GM12878 (cell line): ENCODE data around the gene RCOR1. TPM values are rescaled to one million over a fixed set of nuclear protein-coding genes. Genes with fewer than 3 reads are reported as not detected.

ENCODE experiments used
- ATAC-seq: fragments of 200-7000 bp; cut with Tn5 transposase; 3 replicates; pipeline ENCODE4 v1.9.1; 2020; ENCODE audit warnings: mild to moderate bottlenecking, moderate library complexity
- BruUV-seq: library from RNA; stranded (reverse); fragments of 400-500 nt; replicated peaks from 2 replicates; lab custom pipeline; 2021; lab: Mats Ljungman, UMichigan
- CTCF ChIA-PET: fragments of 300-600 bp; sonication (Branson Sonifier 250); formaldehyde crosslinking; extraction: SDS; loops from one replicate; lab custom pipeline; 2021; ENCODE audit warnings: inconsistent platforms; lab: Yijun Ruan, JAX
- POLR2A ChIA-PET: fragments of 350-600 bp; formaldehyde crosslinking; extraction: SDS; loops from one replicate; lab custom pipeline; 2021; ENCODE audit warnings: inconsistent platforms; lab: Charles Lee
- RAD21 ChIA-PET: fragments of 300-600 bp; sonication (Branson Sonifier 250); formaldehyde crosslinking; loops from one replicate; lab custom pipeline; 2023; ENCODE audit warnings: antibody characterized with exemption; ENCODE audit not compliant: unreplicated experiment; lab: Charles Lee
- SMC1A ChIA-PET: fragments of 300-600 bp; sonication (Branson Sonifier 250); formaldehyde crosslinking; loops from one replicate; lab custom pipeline; 2023; ENCODE audit not compliant: unreplicated experiment, uncharacterized antibody; lab: Charles Lee
- DNase-seq: peaks from one replicate; pipeline ENCODE4 v3.0.0-alpha.2; 2011; ENCODE audit warnings: low read depth, low spot score
- FAIRE-seq: peaks from 3 replicates; lab custom pipeline; 2011; peaks lifted over from hg19 to GRCh38; lab: Jason Lieb, UNC
- H2AFZ ChIP-seq: 2 replicates; pipeline ENCODE4 v1.6.0; 2011; ENCODE audit warnings: low read depth, low read length, control low read depth; ENCODE audit not compliant: control insufficient read depth
- H3K27ac ChIP-seq: 2 replicates; pipeline ENCODE4 v1.5.1; 2011; ENCODE audit warnings: control low read depth; ENCODE audit not compliant: control insufficient read depth, insufficient read depth
- H3K27me3 ChIP-seq, 2 experiments: replicated peaks in 1 of 2; 2 replicates each; pipeline versions ENCODE4 v1.6.0 to v1.6.1; 2011; ENCODE audit warnings: low read length in 1 of 2; ENCODE audit not compliant: control insufficient read depth in 2 of 2, insufficient read depth in 2 of 2
- H3K36me3 ChIP-seq, 2 experiments: 2 replicates each; pipeline ENCODE4 v1.5.1; 2011; ENCODE audit warnings: low read length in 1 of 2; ENCODE audit not compliant: control insufficient read depth in 2 of 2, insufficient read depth in 2 of 2
- H3K4me1 ChIP-seq: 2 replicates; pipeline ENCODE4 v1.6.1; 2011; ENCODE audit warnings: mild to moderate bottlenecking, low read length, moderate library complexity, mixed read lengths; ENCODE audit not compliant: control insufficient read depth, insufficient read depth
- H3K4me2 ChIP-seq: 2 replicates; pipeline ENCODE4 v1.6.0; 2011; ENCODE audit warnings: control low read depth; ENCODE audit not compliant: control insufficient read depth, insufficient read depth
- H3K4me3 ChIP-seq: fragments of 200-600 bp; sonication (generic); 2 replicates; pipeline ENCODE4 v1.5.1; 2016
- H3K79me2 ChIP-seq: 2 replicates; pipeline ENCODE4 v1.6.0; 2011; ENCODE audit warnings: low read length; ENCODE audit not compliant: control insufficient read depth, insufficient read depth
- H3K9ac ChIP-seq: 2 replicates; pipeline ENCODE4 v1.8.0; 2011; ENCODE audit warnings: low read length, control low read depth, mixed read lengths; ENCODE audit not compliant: control insufficient read depth, insufficient read depth
- H3K9me3 ChIP-seq: replicated peaks from 3 replicates; pipeline ENCODE4 v1.5.1; 2011; ENCODE audit warnings: mild to moderate bottlenecking, low read length; ENCODE audit not compliant: control insufficient read depth, insufficient read depth
- H4K20me1 ChIP-seq: 2 replicates; pipeline ENCODE4 v1.6.0; 2011; ENCODE audit not compliant: control insufficient read depth, insufficient read depth
- DPF2 ChIP-seq: fragments of 450-650 bp; IDR thresholded peaks from 2 replicates; pipeline ENCODE4 v1.6.1; 2017; ENCODE audit warnings: mild to moderate bottlenecking
- EZH2 ChIP-seq: IDR thresholded peaks from 2 replicates; pipeline ENCODE4 v1.6.1; 2012; ENCODE audit warnings: low read depth, mild to moderate bottlenecking, control low read depth, inconsistent platforms, low read length, borderline replicate concordance; ENCODE audit not compliant: control insufficient read depth
- FOXM1 ChIP-seq: IDR thresholded peaks from 2 replicates; pipeline ENCODE4 v1.6.1; 2012; ENCODE audit warnings: low read depth, mild to moderate bottlenecking, inconsistent platforms, low read length, moderate library complexity
- MXI1 ChIP-seq: fragments of 150-350 bp; IDR thresholded peaks from 2 replicates; pipeline ENCODE4 v1.6.1; 2011; ENCODE audit warnings: low read depth, mild to moderate bottlenecking, inconsistent platforms, low read length, improper control_type of control experiment
- NR2C2 ChIP-seq: IDR thresholded peaks from 2 replicates; pipeline ENCODE4 v1.6.1; 2011; ENCODE audit warnings: borderline replicate concordance, low read depth; ENCODE audit not compliant: control insufficient read depth, insufficient read length
- RAD21 ChIP-seq: IDR thresholded peaks from 2 replicates; pipeline ENCODE4 v1.6.1; 2011; ENCODE audit warnings: mild to moderate bottlenecking, low read depth, low read length, moderate library complexity; ENCODE audit not compliant: insufficient read depth
- YBX1 ChIP-seq: fragments of 450-650 bp; IDR thresholded peaks from 2 replicates; pipeline ENCODE4 v1.6.1; 2016; ENCODE audit warnings: antibody characterized with exemption
- YY1 ChIP-seq: IDR thresholded peaks from 2 replicates; pipeline ENCODE4 v1.6.1; 2011; ENCODE audit warnings: low read depth, mild to moderate bottlenecking, low read length
- WGBS: methylation state at CpG from one replicate; pipeline ENCODE4 v1.1.6; 2016; ENCODE audit warnings: low lambda C conversion rate; ENCODE audit not compliant: insufficient replicate concordance, insufficient coverage; ENCODE audit errors: missing lambda C conversion rate; 5-methylcytosine and 5-hydroxymethylcytosine counted together
- in situ Hi-C: fragments of 300-500 bp; cut with MboI; formaldehyde crosslinking; loops from 9 replicates; pipeline ENCODE4 v1.14.3; 2018; ENCODE audit warnings: mixed read lengths
- intact Hi-C: fragments of 100-400 bp; cut with micrococcal nuclease; formaldehyde crosslinking; loops from one replicate; pipeline ENCODE4 v1.14.2; 2022; ENCODE audit not compliant: unreplicated experiment
- polyA plus RNA-seq, 11 experiments: library from polyadenylated mRNA; depleted of rRNA in 4 of 11; unstranded in 6 of 11; stranded (reverse) in 5 of 11; fragments of >200 nt; fragmentation: Nextera tagmentation in 4 of 11; fragmentation: Illumina TruSeq in 1 of 11; extraction: Ambion mirVana in 4 of 11; extraction: Trizol in 1 of 11; gene quantifications; 1 replicate in 1 of 11; 2 replicates in 10 of 11; pipeline versions ENCODE4 v1.2.1 to v1.2.3, GENCODE V29; 2011 to 2016; ENCODE audit warnings: inconsistent platforms in 2 of 11, missing spikeins in 2 of 11, low read depth in 1 of 11
- total RNA-seq, 4 experiments: library from RNA; depleted of rRNA in 3 of 4; stranded (reverse); fragments of >200 nt in 3 of 4; fragmentation: Illumina TruSeq in 1 of 4; extraction: Trizol in 1 of 4; gene quantifications; 2 replicates each; pipeline versions ENCODE4 v1.2.1 to v1.2.3, GENCODE V29; 2013 to 2021
- TF ChIP-seq, protein P1 (sequence below): fragments of 450-650 bp; IDR thresholded peaks from 2 replicates; pipeline ENCODE4 v1.6.1; 2017; ENCODE audit warnings: borderline replicate concordance

RCOR1 gene
- total and polyA plus RNA-seq, 10 of the 15 experiments (the other 5 are each of a cell fraction or from before 2014, with no cell fraction given) = 1.6 to 12.2 (median 4.4) TPM

DNA sequence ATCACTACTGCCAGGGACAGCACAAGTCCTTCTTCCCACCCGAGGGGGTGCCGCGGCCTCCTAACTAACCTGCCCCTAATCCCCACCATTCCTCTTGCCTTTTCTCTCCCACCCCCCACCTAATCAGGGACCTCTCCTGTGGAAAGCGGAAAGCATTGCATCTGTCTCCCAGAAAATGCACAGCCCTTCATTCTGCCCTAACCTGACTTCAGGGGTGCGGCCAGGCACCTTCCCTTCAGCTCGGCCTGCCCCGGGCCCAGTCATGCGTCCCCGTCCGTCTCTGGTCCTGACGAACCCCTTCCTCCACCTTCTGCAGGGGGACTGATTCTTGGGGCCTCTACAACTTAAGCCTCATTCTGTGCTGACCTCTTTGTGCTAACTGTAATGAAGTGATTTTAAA, 140.9 kb downstream of the RCOR1 start:
- Histone ChIP-seq H3K4me2 (no peak overlapping the region), H3K36me3 (peaks cover 3 to 11% of the 10 kb centered on the region in 2 experiments; a peak in 3 of 4 replicates), H3K27me3 (no peaks in the 10 kb centered on the region), H3K4me1 (no peaks in the 10 kb centered on the region), H3K9me3 (no peaks in the 10 kb centered on the region), H3K4me3 (no peak overlapping the region), H3K27ac (no peak overlapping the region), H4K20me1 (no peaks in the 10 kb centered on the region; the same call in 1 of the 2 replicates), H3K9ac (no peak overlapping the region), H2AFZ (no peak overlapping the region), H3K79me2 (no peaks in the 10 kb centered on the region)
- RAD21 ChIA-PET = no interaction called here
- SMC1A ChIA-PET = no interaction called here
- 86% methylated on average over 11 of the region's 11 CpGs for WGBS
- CTCF ChIA-PET = no interaction called here
- DNase-seq (no peak), ATAC-seq (no peak), FAIRE-seq (no peak)
- in situ Hi-C loops = no loop called here
- POLR2A ChIA-PET = no interaction called here
- BruUV-seq = no TSS peak
- TF ChIP-seq EZH2 (no peak), DPF2 (no peak), YY1 (no peak), MXI1 (no peak), RAD21 (no peak), NR2C2 (no peak), FOXM1 (no peak), YBX1 (no peak)
- TF ChIP-seq, protein P1, sequence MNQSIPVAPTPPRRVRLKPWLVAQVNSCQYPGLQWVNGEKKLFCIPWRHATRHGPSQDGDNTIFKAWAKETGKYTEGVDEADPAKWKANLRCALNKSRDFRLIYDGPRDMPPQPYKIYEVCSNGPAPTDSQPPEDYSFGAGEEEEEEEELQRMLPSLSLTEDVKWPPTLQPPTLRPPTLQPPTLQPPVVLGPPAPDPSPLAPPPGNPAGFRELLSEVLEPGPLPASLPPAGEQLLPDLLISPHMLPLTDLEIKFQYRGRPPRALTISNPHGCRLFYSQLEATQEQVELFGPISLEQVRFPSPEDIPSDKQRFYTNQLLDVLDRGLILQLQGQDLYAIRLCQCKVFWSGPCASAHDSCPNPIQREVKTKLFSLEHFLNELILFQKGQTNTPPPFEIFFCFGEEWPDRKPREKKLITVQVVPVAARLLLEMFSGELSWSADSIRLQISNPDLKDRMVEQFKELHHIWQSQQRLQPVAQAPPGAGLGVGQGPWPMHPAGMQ = no peak
- intact Hi-C loops = no loop called here
